Activated CD8-positive, alpha-beta memory T cell treated with anti-CD3 and anti-CD28 coated beads for 36 hours (primary cell): Measurements from ENCODE around the gene GSC. TPM values are rescaled to one million over a fixed set of nuclear protein-coding genes. Genes with fewer than 3 reads are reported as not detected.

Source experiments
- CTCF ChIA-PET: fragments of 350-600 bp; sonication (Branson Sonifier 250); formaldehyde crosslinking; loops from one replicate; lab custom pipeline; 2021; ENCODE audit warnings: antibody characterized with exemption; lab: Charles Lee
- POLR2A ChIA-PET: fragments of 350-600 bp; sonication (Branson Sonifier 250); formaldehyde crosslinking; loops from one replicate; lab custom pipeline; 2021; ENCODE audit warnings: antibody characterized with exemption; lab: Charles Lee
- total RNA-seq, 2 experiments: library from RNA; stranded (reverse); gene quantifications; one replicate each; pipeline ENCODE4 v1.2.3, GENCODE V29; 2021

GSC gene
- total RNA-seq, 2 experiments from 2014 or later: not detected

- POLR2A ChIA-PET: no interaction called here
- CTCF ChIA-PET: no interaction called here
Measured at GRCh38 chr14:94773061-94773648, 3.2 kb upstream of the GSC start.

GRCh38 chr14:94772548-94772947, 2.6 kb upstream of the GSC start:
- CTCF ChIA-PET: no interaction called here
- POLR2A ChIA-PET: no interaction called here

- ChIA-PET POLR2A (no interaction called here), CTCF (no interaction called here)
Measured at GRCh38 chr14:94771906-94772490, 2.1 kb upstream of the GSC start.

GRCh38 chr14:94771158-94771905, 1.4 kb upstream of the GSC start:
- CTCF ChIA-PET: interaction anchor here (1.1 kb wide), 1 partner anchor 23 kb away, joined by 3 read pairs; no protein-coding TSS in a partner anchor
- POLR2A ChIA-PET: no interaction called here

GRCh38 chr14:94770815-94771157, 873 bp upstream of the GSC start:
- POLR2A ChIA-PET: no interaction called here
- CTCF ChIA-PET: interaction anchor here (1.1 kb wide), 1 partner anchor 22 kb away, joined by 3 read pairs; no protein-coding TSS in a partner anchor

- ChIA-PET POLR2A (interaction anchor here (0.6 kb wide), 1 partner anchor 20 kb away, joined by 7 read pairs; no protein-coding TSS in a partner anchor), CTCF (interaction anchor here (1.1 kb wide), 1 partner anchor 22 kb away, joined by 3 read pairs; no protein-coding TSS in a partner anchor)
Measured at GRCh38 chr14:94770251-94770749, 387 bp upstream of the GSC start.

GRCh38 chr14:94768521-94769390, 1.2 kb downstream of the GSC start:
- ChIA-PET POLR2A (interaction anchor here (0.5 kb wide), 1 partner anchor 390 kb away, joined by 5 read pairs; no protein-coding TSS in a partner anchor), CTCF (no interaction called here)

GRCh38 chr14:94768141-94768520, 1.8 kb downstream of the GSC start:
- ChIA-PET CTCF (no interaction called here), POLR2A (interaction anchor here (0.5 kb wide), 1 partner anchor 391 kb away, joined by 5 read pairs; no protein-coding TSS in a partner anchor)

- POLR2A ChIA-PET: no interaction called here
Measured at GRCh38 chr14:94767321-94767878, 2.5 kb downstream of the GSC start.

GRCh38 chr14:94764573-94764972, 5.3 kb downstream of the GSC start:
- POLR2A ChIA-PET: no interaction called here
- CTCF ChIA-PET: no interaction called here

More at GRCh38 chr14:94767321-94767878, 2.5 kb downstream of the GSC start:
- CTCF ChIA-PET: no interaction called here

- POLR2A ChIA-PET: no interaction called here
- CTCF ChIA-PET: no interaction called here
Measured at GRCh38 chr14:94762431-94762830, 7.5 kb downstream of the GSC start.

GRCh38 chr14:94761997-94762377, 7.9 kb downstream of the GSC start:
- CTCF ChIA-PET: no interaction called here
- POLR2A ChIA-PET: no interaction called here

- POLR2A ChIA-PET: no interaction called here
Measured at GRCh38 chr14:94761348-94761996, 8.4 kb downstream of the GSC start.

GRCh38 chr14:94756310-94756882, 13.5 kb downstream of the GSC start:
- ChIA-PET CTCF (no interaction called here), POLR2A (no interaction called here)

More at GRCh38 chr14:94761348-94761996, 8.4 kb downstream of the GSC start:
- CTCF ChIA-PET: no interaction called here

- POLR2A ChIA-PET: no interaction called here
- CTCF ChIA-PET: no interaction called here
Measured at GRCh38 chr14:94754391-94754942, 15.4 kb downstream of the GSC start.

- ChIA-PET CTCF (no interaction called here), POLR2A (no interaction called here)
Measured at GRCh38 chr14:94752591-94753436, 17.1 kb downstream of the GSC start.

GRCh38 chr14:94751956-94752355, 18.0 kb downstream of the GSC start:
- POLR2A ChIA-PET: no interaction called here
- CTCF ChIA-PET: no interaction called here
